LHCN-M2 (cell line): ENCODE measurements around the gene SOX21. TPM values are rescaled to one million over a fixed set of nuclear protein-coding genes. Genes with fewer than 3 reads are reported as not detected.
"Not testable (repeated sequence)": the region's sequence is repeated elsewhere in the genome, so short reads cannot be mapped to it uniquely, and the experiment has no call there.

Experiments used
- DNase-seq: peaks from one replicate; pipeline ENCODE4 v3.0.0-alpha.2; 2012; ENCODE audit warnings: low read depth
- polyA plus RNA-seq: library from polyadenylated mRNA; unstranded; fragments of >200 nt; gene quantifications from one replicate; pipeline ENCODE4 v1.2.1, GENCODE V29; 2012; ENCODE audit warnings: missing spikeins
- total RNA-seq: library from RNA; depleted of rRNA; stranded (reverse); fragments of >200 nt; gene quantifications from 2 replicates; pipeline ENCODE4 v1.2.3, GENCODE V29; 2014; rRNA removed

The SOX21 gene
- not detected in 2 replicates for total RNA-seq
- polyA plus RNA-seq, result not detected

GRCh38 chr13:94712287-94712811 is at the start of gene SOX21:
Gene SOX21 (minus strand): TSS chr13:94712545. CDS start chr13:94712049, 496 bp downstream.
- no peak for DNase-seq

- no peak for DNase-seq
These were observed 49.1 kb upstream of the SOX21 start for GRCh38 chr13:94761407-94761806.

GRCh38 chr13:94759120-94759728 is 46.9 kb upstream of the SOX21 start:
- no peak for DNase-seq

- DNase-seq, result no peak
These were observed 46.2 kb upstream of the SOX21 start for GRCh38 chr13:94758436-94758960.

- no peak for DNase-seq
These were observed 41.0 kb upstream of the SOX21 start for GRCh38 chr13:94753327-94753726.

GRCh38 chr13:94749162-94749561 is 36.8 kb upstream of the SOX21 start:
- DNase-seq, result no peak

GRCh38 chr13:94739235-94739634 is 26.9 kb upstream of the SOX21 start:
- no peak for DNase-seq

GRCh38 chr13:94731028-94731427 is 18.7 kb upstream of the SOX21 start:
- no peak for DNase-seq

- not testable (repeated sequence) for DNase-seq
These were observed 17.6 kb upstream of the SOX21 start for GRCh38 chr13:94729941-94730340.

- DNase-seq, result no peak
These were observed 14.1 kb upstream of the SOX21 start for GRCh38 chr13:94726425-94726824.

- no peak for DNase-seq
These were observed 10.4 kb upstream of the SOX21 start for GRCh38 chr13:94722609-94723345.

GRCh38 chr13:94718697-94719096 is 6.4 kb upstream of the SOX21 start:
- DNase-seq, result not testable (repeated sequence)

- DNase-seq, result no peak
These were observed 5.6 kb upstream of the SOX21 start for GRCh38 chr13:94717916-94718315.

GRCh38 chr13:94716016-94716415 is 3.7 kb upstream of the SOX21 start:
- DNase-seq, result no peak

- DNase-seq, result no peak
These were observed 1.3 kb upstream of the SOX21 start for GRCh38 chr13:94713561-94714182.

- peak; percentile 13 for DNase-seq
These were observed 641 bp upstream of the SOX21 start for GRCh38 chr13:94712812-94713560.

GRCh38 chr13:94711561-94712286 is 621 bp downstream of the SOX21 start:
- peak; percentile 13 for DNase-seq

GRCh38 chr13:94710881-94711560 is 1.3 kb downstream of the SOX21 start:
- no peak for DNase-seq

- no peak for DNase-seq
These were observed 2.1 kb downstream of the SOX21 start for GRCh38 chr13:94710065-94710781.
